ENCODE data around the gene TMTC2. TPM values are rescaled to one million over a fixed set of nuclear protein-coding genes. Genes with fewer than 3 reads are reported as not detected.

The TMTC2 gene
- total RNA-seq, 2 experiments from 2014 or later: 2.6 to 3.4 TPM

GRCh38 chr12:82964446-82964845 lies 277.7 kb downstream of the TMTC2 start:
- peaks cover 8% of the 10 kb centered on the region for H3K4me1 Mint-ChIP-seq (ENCODE audit: low read depth)
- no peaks in the 10 kb centered on the region for H3K9me3 Mint-ChIP-seq
- intact Hi-C loops (cut with micrococcal nuclease): no loop called here
- H3K27ac Mint-ChIP-seq: no peak overlapping the region
- no peaks in the 10 kb centered on the region for H3K27me3 Mint-ChIP-seq
- ChIA-PET CTCF (no interaction called here), POLR2A (no interaction called here)
- DNase-seq: no peak
- H3K36me3 Mint-ChIP-seq: no peaks in the 10 kb centered on the region
- H3K4me3 Mint-ChIP-seq: no peak overlapping the region

GRCh38 chr12:82966001-82966559 lies 279.4 kb downstream of the TMTC2 start:
- H3K4me3 Mint-ChIP-seq: no peak overlapping the region
- no peaks in the 10 kb centered on the region for H3K4me1 Mint-ChIP-seq (ENCODE audit: low read depth)
- H3K36me3 Mint-ChIP-seq: peaks cover 4% of the 10 kb centered on the region
- intact Hi-C loops (cut with micrococcal nuclease): no loop called here
- ChIA-PET POLR2A (no interaction called here), CTCF (no interaction called here)
- H3K27ac Mint-ChIP-seq: no peak overlapping the region
- no peaks in the 10 kb centered on the region for H3K9me3 Mint-ChIP-seq
- no peak for DNase-seq
- H3K27me3 Mint-ChIP-seq: no peaks in the 10 kb centered on the region

GRCh38 chr12:82968631-82969367 lies 282.1 kb downstream of the TMTC2 start:
- CTCF ChIA-PET: no interaction called here
- Mint-ChIP-seq H3K4me3 (no peak overlapping the region), H3K9me3 (no peaks in the 10 kb centered on the region), H3K4me1 (ENCODE audit: low read depth) (no peaks in the 10 kb centered on the region), H3K27me3 (no peaks in the 10 kb centered on the region), H3K36me3 (peaks cover 4% of the 10 kb centered on the region), H3K27ac (no peak overlapping the region)
- DNase-seq: no peak
- intact Hi-C loops (cut with micrococcal nuclease): no loop called here
- POLR2A ChIA-PET: no interaction called here

- Mint-ChIP-seq H3K9me3 (no peaks in the 10 kb centered on the region), H3K4me1 (ENCODE audit: low read depth) (no peaks in the 10 kb centered on the region), H3K4me3 (no peak overlapping the region), H3K27me3 (no peaks in the 10 kb centered on the region), H3K27ac (no peak overlapping the region), H3K36me3 (peaks cover 4% of the 10 kb centered on the region)
- no peak for DNase-seq
- ChIA-PET CTCF (no interaction called here), POLR2A (no interaction called here)
- intact Hi-C loops (cut with micrococcal nuclease): no loop called here
Observed at GRCh38 chr12:82970614-82971013, 283.9 kb downstream of the TMTC2 start.

- CTCF ChIA-PET: no interaction called here
- POLR2A ChIA-PET: no interaction called here
- peaks cover 4% of the 10 kb centered on the region for H3K36me3 Mint-ChIP-seq
- no peaks in the 10 kb centered on the region for H3K27me3 Mint-ChIP-seq
- no peak for DNase-seq
- no peak overlapping the region for H3K27ac Mint-ChIP-seq
- intact Hi-C loops (cut with micrococcal nuclease): no loop called here
- no peaks in the 10 kb centered on the region for H3K4me1 Mint-ChIP-seq (ENCODE audit: low read depth)
- no peaks in the 10 kb centered on the region for H3K9me3 Mint-ChIP-seq
- H3K4me3 Mint-ChIP-seq: no peak overlapping the region
Observed at GRCh38 chr12:82971584-82971983, 284.9 kb downstream of the TMTC2 start.

GRCh38 chr12:82972624-82973023 lies 285.9 kb downstream of the TMTC2 start:
- no peak overlapping the region for H3K27ac Mint-ChIP-seq
- H3K9me3 Mint-ChIP-seq: no peaks in the 10 kb centered on the region
- H3K36me3 Mint-ChIP-seq: peaks cover 4% of the 10 kb centered on the region
- no peaks in the 10 kb centered on the region for H3K27me3 Mint-ChIP-seq
- no peaks in the 10 kb centered on the region for H3K4me1 Mint-ChIP-seq (ENCODE audit: low read depth)
- CTCF ChIA-PET: no interaction called here
- no peak for DNase-seq
- POLR2A ChIA-PET: no interaction called here
- intact Hi-C loops (cut with micrococcal nuclease): no loop called here
- no peak overlapping the region for H3K4me3 Mint-ChIP-seq

GRCh38 chr12:82973592-82973991 lies 286.9 kb downstream of the TMTC2 start:
- DNase-seq: no peak
- H3K4me3 Mint-ChIP-seq: no peak overlapping the region
- H3K36me3 Mint-ChIP-seq: peaks cover 4% of the 10 kb centered on the region
- intact Hi-C loops (cut with micrococcal nuclease): no loop called here
- ChIA-PET CTCF (no interaction called here), POLR2A (no interaction called here)
- H3K9me3 Mint-ChIP-seq: no peaks in the 10 kb centered on the region
- H3K27me3 Mint-ChIP-seq: no peaks in the 10 kb centered on the region
- H3K4me1 Mint-ChIP-seq (ENCODE audit: low read depth): no peaks in the 10 kb centered on the region
- no peak overlapping the region for H3K27ac Mint-ChIP-seq

GRCh38 chr12:82981150-82981549 lies 294.4 kb downstream of the TMTC2 start:
- H3K27me3 Mint-ChIP-seq: no peaks in the 10 kb centered on the region
- DNase-seq: no peak
- CTCF ChIA-PET: no interaction called here
- H3K9me3 Mint-ChIP-seq: no peaks in the 10 kb centered on the region
- H3K36me3 Mint-ChIP-seq: peaks cover 1% of the 10 kb centered on the region
- POLR2A ChIA-PET: no interaction called here
- H3K4me1 Mint-ChIP-seq (ENCODE audit: low read depth): no peaks in the 10 kb centered on the region
- H3K4me3 Mint-ChIP-seq: no peak overlapping the region
- intact Hi-C loops (cut with micrococcal nuclease): no loop called here
- no peak overlapping the region for H3K27ac Mint-ChIP-seq

GRCh38 chr12:82994117-82994516 lies 307.4 kb downstream of the TMTC2 start:
- no peaks in the 10 kb centered on the region for H3K9me3 Mint-ChIP-seq
- no peaks in the 10 kb centered on the region for H3K27me3 Mint-ChIP-seq
- H3K27ac Mint-ChIP-seq: no peak overlapping the region
- H3K36me3 Mint-ChIP-seq: no peaks in the 10 kb centered on the region
- H3K4me1 Mint-ChIP-seq (ENCODE audit: low read depth): no peaks in the 10 kb centered on the region
- DNase-seq: no peak
- intact Hi-C loops (cut with micrococcal nuclease): no loop called here
- no peak overlapping the region for H3K4me3 Mint-ChIP-seq
- ChIA-PET POLR2A (interaction anchor here (0.7 kb wide), 1 partner anchor 31 kb away, joined by 4 read pairs; no protein-coding TSS in a partner anchor), CTCF (interaction anchor here (1.2 kb wide), 1 partner anchor 308 kb away, joined by 3 read pairs; no protein-coding TSS in a partner anchor)

GRCh38 chr12:82996168-82996812 lies 309.6 kb downstream of the TMTC2 start:
- Mint-ChIP-seq H3K9me3 (no peaks in the 10 kb centered on the region), H3K4me3 (no peak overlapping the region), H3K27ac (no peak overlapping the region), H3K4me1 (ENCODE audit: low read depth) (no peaks in the 10 kb centered on the region), H3K36me3 (no peaks in the 10 kb centered on the region), H3K27me3 (no peaks in the 10 kb centered on the region)
- DNase-seq: no peak
- ChIA-PET POLR2A (no interaction called here), CTCF (no interaction called here)
- intact Hi-C loops (cut with micrococcal nuclease): no loop called here

GRCh38 chr12:82998509-82998908 lies 311.8 kb downstream of the TMTC2 start:
- Mint-ChIP-seq H3K27ac (no peak overlapping the region), H3K4me3 (no peak overlapping the region), H3K9me3 (no peaks in the 10 kb centered on the region), H3K27me3 (no peaks in the 10 kb centered on the region), H3K4me1 (ENCODE audit: low read depth) (no peaks in the 10 kb centered on the region), H3K36me3 (no peaks in the 10 kb centered on the region)
- intact Hi-C loops (cut with micrococcal nuclease): no loop called here
- CTCF ChIA-PET: interaction anchor here (1.2 kb wide), 1 partner anchor 313 kb away, joined by 3 read pairs; no protein-coding TSS in a partner anchor
- POLR2A ChIA-PET: no interaction called here
- DNase-seq: no peak

GRCh38 chr12:83003026-83003425 lies 316.3 kb downstream of the TMTC2 start:
- Mint-ChIP-seq H3K4me3 (no peak overlapping the region), H3K9me3 (peaks cover 4% of the 10 kb centered on the region), H3K27me3 (no peaks in the 10 kb centered on the region), H3K27ac (no peak overlapping the region), H3K4me1 (ENCODE audit: low read depth) (no peaks in the 10 kb centered on the region), H3K36me3 (peaks cover 10% of the 10 kb centered on the region)
- ChIA-PET CTCF (no interaction called here), POLR2A (no interaction called here)
- intact Hi-C loops (cut with micrococcal nuclease): loop anchor here (5.0 to 10.0 kb wide), 2 partner anchors 384 to 822 kb away; no protein-coding TSS in a partner anchor
- no peak for DNase-seq
